Sigmoid colon (tissue), 4 donors: Measurements from ENCODE around the gene MYO5B.
A peak's percentile ranks its signal among the peaks of the same experiment; 100 is the strongest.

Experiments used
- CTCF ChIP-seq, 4 experiments: fragments of 450-650 bp in 3 of 4; fragments of 200-600 bp in 1 of 4; IDR thresholded peaks; one replicate each; pipeline ENCODE4 v1.5.1; 2016 to 2019; ENCODE audit warnings: antibody characterized with exemption in 4 of 4, mild to moderate bottlenecking in 3 of 4, moderate library complexity in 2 of 4
- POLR2A ChIP-seq, 2 donors: fragments of 450-650 bp; IDR thresholded peaks; one replicate each; pipeline ENCODE4 v1.6.1; 2016; ENCODE audit warnings: antibody characterized with exemption in 2 of 2, mild to moderate bottlenecking in 2 of 2, moderate library complexity in 2 of 2
- POLR2AphosphoS5 ChIP-seq, 4 donors: sonication (generic); formaldehyde crosslinking; IDR thresholded peaks; one replicate each; pipeline ENCODE4 v1.6.1; 2017; ENCODE audit warnings: antibody characterized with exemption in 4 of 4

DNA sequence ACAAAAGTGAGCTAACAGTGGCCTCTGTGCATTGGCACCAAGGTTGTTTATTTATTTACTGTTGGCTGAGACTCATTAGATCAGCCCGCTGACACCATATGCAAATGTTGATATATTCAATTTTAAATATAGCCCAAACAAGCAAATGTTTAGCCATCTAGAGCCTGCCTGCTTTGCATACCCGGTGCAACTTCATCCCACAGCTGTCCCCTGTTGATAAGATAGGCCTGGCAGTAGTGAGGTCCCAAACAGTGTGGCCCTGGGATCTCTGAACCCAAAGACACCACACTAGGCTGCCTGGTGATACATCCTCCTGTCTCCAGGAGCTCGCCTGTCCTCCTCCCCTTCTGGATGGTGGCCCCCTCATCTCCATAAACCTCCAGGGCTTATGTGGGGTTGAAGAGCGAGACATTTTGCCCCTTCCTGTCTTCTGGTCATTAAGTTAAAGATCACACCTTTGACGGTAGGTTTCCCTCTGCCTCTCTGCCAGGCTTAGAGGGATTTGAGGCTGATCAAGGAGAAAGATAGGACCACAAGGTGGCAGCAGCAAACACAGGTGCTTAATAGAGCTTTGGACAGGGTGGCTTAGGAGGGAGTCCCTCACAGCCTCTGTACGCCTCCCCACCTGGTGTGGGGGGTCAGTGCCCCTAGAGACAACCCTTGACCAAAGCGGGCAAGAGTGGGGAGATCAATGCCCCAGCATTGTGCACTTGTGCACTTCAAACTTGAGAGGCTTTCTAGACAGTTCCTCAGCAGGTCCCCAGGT lies 23.7 kb upstream of the MYO5B start:
- TF ChIP-seq CTCF (IDR thresholded peaks at IDR 0.05) (peak in 2 of 4 experiments; percentile 10 to 18), POLR2AphosphoS5 (IDR thresholded peaks at IDR 0.05) (no peak), POLR2A (IDR thresholded peaks at IDR 0.05) (no peak)
